Spleen (tissue), 7 donors: ENCODE results near the gene TRIM3.

Source experiments
- POLR2A ChIP-seq, 3 donors: fragments of 450-650 bp; IDR thresholded peaks; one replicate each; pipeline ENCODE4 v1.5.1; 2017; ENCODE audit warnings: antibody characterized with exemption in 3 of 3, mild to moderate bottlenecking in 1 of 3
- POLR2AphosphoS5 ChIP-seq, 3 donors: sonication (generic); formaldehyde crosslinking; IDR thresholded peaks; one replicate each; pipeline ENCODE4 v1.5.1; 2017; ENCODE audit warnings: antibody characterized with exemption in 3 of 3
- TF ChIP-seq, protein P1 (sequence below), 11 experiments: fragments of 200-600 bp in 7 of 11; fragments of 450-650 bp in 4 of 11; sonication (generic) in 4 of 11; IDR thresholded peaks in 8 of 11; conservative IDR thresholded peaks in 3 of 11; 1 replicate in 7 of 11; 2 replicates in 4 of 11; pipeline versions ENCODE4 v1.4.0 to v1.8.0; 2016 to 2021; ENCODE audit warnings: antibody characterized with exemption in 11 of 11, inconsistent platforms in 4 of 11, mild to moderate bottlenecking in 1 of 11
- donor health status: DM: no; HTN: no; CAD: no; lungs with moderate emphysema.
- donor health status: DM: no; HTN: no; CAD: no.
- donor health status: DM: no; HTN: no; CAD: no.

DNA sequence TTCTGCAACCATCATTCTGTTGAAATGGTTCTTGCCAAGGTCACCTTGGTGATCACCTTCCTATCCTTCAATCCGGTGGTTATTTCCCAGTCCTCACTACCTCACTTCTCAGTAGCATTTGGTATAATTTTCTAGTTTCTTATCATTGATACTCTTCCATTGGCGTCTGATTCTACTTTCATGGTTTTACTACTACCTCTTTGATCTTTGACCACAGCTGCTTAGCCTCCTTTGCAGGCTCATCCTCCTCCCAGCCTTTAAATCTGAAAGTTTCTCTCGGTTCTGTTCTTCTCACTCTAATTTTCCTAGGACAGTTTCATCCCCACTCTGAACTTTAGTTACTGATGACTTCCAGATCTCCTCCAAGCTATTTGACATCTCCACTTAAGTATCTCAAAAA lies 12.5 kb upstream of the TRIM3 start:
- TF ChIP-seq POLR2A (IDR thresholded peaks at IDR 0.05) = no peak
- no peak for TF ChIP-seq POLR2AphosphoS5 (IDR thresholded peaks at IDR 0.05)
- TF ChIP-seq, protein P1, sequence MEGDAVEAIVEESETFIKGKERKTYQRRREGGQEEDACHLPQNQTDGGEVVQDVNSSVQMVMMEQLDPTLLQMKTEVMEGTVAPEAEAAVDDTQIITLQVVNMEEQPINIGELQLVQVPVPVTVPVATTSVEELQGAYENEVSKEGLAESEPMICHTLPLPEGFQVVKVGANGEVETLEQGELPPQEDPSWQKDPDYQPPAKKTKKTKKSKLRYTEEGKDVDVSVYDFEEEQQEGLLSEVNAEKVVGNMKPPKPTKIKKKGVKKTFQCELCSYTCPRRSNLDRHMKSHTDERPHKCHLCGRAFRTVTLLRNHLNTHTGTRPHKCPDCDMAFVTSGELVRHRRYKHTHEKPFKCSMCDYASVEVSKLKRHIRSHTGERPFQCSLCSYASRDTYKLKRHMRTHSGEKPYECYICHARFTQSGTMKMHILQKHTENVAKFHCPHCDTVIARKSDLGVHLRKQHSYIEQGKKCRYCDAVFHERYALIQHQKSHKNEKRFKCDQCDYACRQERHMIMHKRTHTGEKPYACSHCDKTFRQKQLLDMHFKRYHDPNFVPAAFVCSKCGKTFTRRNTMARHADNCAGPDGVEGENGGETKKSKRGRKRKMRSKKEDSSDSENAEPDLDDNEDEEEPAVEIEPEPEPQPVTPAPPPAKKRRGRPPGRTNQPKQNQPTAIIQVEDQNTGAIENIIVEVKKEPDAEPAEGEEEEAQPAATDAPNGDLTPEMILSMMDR (IDR thresholded peaks at IDR 0.05 in 8 of 11, conservative IDR thresholded peaks at IDR 0.05 in 3 of 11) = no peak
